ENCODE measurements around the gene PDE6C.
"Not testable (repeated sequence)": the region's sequence is repeated elsewhere in the genome, so short reads cannot be mapped to it uniquely, and the experiment has no call there.

PDE6C gene

DNA sequence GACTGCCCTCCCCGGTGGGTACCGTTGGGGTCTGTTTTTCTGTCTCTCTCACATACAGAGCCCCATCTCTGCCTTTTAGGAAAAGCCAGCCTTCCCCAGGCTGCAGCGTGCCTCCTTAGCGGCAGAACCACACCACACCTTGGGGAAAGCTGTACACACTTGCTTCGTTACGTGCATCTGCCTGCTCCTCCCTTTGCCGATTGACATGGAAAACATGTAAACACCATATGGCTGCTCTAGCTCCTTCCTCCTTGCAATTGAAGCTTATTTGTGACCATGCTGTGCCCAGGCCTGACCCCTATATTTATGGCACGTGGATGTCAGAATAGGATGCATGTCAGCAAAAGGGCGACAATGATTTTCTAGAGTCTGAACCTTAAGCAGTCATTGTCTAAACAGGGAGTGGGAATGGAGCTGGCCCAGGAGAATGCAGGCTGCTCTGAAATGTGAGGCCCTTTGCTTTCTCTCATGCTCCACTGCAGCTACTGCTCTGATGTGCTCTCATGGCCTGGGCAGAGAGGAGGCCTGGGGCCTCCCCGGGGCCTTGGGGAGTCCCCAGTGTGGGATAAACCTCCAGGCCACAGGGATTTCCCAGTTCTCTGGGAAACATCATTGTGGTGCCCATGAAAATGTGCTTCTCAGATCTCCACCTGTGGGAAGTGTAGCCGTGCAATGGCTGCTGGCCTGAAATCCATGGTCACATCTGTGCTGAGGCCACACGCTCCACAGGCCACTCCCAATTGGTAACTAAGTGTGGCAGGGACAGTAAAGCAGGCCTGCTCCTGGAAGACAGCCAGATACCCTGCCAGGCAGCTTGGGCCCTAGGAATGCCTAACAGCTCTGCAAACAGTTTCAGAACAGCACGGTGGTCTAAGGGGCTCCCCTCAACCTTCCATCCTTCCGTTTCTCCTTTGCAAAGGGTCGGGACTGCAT lies 18.6 kb downstream of the PDE6C start:
- DNase-seq (ENCODE audit: low read depth): no peak

DNA sequence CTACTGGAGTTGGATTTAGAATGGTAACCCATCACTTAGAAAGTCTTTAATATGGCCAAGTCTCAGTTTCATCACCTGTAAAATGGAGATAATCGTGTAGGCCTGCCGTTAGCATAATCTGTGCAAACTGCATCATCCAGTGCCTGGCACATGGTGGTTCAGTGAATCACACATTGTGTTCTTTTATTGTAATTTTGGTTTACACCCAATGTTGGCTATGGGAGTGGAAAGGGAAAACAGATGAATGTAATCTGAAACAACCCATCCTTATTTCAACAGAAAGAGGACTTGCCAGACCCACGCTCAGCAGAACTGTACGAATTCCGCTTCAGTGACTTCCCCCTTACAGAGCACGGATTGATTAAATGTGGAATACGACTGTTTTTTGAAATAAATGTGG lies 27.5 kb downstream of the PDE6C start:
- no peak for DNase-seq (ENCODE audit: low read depth)

DNA sequence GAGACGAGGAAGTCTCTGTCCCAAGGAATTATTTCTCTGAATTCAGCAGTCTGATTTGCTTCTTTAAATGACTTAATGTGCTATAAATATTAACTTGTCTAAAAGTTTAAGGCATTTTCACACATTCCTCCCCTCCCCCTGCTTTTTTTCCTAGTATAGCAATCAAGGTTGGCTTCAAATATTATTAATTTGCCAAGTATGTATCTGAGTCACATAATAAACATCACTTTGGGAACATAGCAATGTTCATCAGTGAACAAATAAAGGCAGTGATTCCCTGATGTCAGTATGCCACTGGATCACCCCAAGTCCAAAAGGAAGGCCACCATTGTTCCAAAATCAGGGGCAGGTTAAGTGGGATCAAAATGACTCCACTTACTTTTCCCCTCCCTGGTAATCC lies 40.5 kb downstream of the PDE6C start:
- DNase-seq (ENCODE audit: low read depth): no peak

DNA sequence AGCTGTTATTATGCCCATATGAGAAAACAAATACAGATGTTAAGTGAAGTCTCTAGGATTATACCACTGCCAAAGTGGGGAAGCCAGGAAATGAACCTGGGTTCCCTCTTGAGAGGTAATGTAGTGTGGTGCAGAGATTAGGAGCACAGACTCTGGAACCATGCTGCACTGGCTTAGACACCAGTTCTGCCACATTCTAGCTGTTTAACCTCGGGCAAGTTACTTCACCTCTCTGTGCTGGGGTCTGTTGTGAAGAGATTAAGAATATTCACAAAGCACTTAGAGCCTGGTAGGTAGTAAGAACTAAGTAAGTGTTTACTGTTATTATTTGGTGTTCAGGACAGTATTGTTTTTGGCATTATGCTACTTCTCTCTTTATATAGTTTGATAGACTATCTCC lies 41.9 kb downstream of the PDE6C start:
- no peak for DNase-seq (ENCODE audit: low read depth)

DNA sequence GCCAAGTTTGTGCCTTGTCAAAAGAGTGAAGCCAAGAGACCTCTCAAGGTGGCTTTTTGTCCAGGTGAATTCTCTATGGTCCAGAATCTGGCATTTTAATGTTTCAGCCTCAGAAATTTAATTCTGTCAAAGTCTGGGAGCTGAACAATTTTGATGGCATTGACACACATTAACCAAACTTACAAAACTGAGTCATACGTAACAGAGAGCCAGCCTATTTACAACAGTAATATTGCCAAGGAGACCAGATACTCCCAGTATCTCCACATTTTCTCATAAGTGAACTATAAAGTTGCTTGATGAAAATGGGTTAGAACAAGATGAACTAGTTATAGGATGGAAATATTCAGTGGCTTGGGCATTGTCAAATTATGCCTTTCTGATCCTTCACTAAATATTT lies 43.8 kb downstream of the PDE6C start:
- DNase-seq (ENCODE audit: low read depth): no peak

DNA sequence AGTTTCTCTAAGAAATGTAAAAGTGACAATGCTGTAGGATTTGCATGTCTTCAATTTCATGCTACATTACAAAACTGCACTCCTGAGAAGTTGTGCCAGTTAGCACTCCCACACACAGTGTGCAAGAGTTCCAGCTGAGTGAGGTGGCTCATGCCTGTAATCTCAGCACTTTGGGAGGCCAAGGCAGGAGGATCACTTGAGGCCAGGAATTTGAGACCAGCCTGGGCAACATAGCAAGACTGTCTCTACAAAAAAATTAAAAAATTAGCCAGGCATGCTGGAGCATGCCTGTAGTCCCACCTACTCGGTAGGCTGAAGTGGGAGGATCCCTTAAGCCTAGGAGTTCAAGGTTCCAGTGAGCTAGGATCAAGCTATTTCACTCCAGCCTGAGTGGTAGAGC lies 45.4 kb downstream of the PDE6C start:
- no peak for DNase-seq (ENCODE audit: low read depth)

DNA sequence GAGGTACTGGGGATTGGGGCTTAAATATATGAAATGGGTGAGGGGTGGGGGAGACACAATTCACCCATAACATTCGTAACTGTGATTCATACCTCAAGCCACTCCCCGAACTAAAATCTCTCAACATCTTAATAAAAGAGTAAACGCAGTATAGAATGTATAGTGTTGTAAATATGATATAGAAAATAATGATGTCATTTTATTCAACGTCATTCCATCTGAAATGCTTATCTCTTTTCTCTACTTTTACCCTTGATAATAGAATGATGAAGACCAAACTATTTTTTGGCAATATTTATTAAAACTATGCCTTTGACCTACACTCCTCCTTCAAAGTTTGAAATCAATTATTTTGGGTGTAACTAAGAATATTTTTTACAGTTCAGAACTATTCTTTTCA lies 53.7 kb downstream of the PDE6C start:
- DNase-seq (ENCODE audit: low read depth): no peak

DNA sequence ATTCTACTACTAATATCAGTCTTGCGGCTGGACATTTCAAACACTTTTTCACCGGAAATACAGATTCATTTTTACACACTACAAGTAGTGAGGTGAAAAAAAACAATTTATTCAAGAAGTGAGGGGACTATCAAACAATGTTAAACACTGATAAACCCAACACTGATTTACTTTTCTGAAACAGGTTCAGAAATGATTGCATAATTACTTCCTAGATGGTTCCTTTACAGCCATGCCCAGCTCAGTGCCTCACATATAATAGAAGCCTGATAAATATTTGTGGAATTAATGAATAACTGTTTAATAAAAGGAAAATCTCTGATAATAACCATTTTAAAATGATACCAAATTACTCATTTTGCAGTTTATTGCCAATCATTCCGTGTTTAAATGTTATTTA lies 55.5 kb downstream of the PDE6C start:
- DNase-seq (ENCODE audit: low read depth): no peak

DNA sequence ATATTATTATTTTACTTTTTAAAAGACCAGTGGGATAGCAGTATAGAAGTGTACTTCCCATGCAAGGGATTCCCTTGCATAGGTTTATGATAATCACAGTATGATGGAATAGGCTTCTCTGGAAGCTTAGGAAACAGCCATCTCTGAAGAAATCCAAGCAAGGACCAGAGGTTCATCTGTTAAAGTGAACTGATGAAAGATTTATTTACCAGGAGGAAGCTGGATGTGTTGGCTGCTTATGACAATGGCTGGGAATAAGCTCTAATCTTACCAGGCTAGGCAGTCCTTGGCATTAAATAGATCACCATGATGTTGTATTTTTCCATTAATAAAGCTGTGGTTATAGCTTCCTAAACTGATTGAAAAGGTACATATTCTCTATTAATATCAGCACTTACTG lies 58.0 kb downstream of the PDE6C start:
- DNase-seq (ENCODE audit: low read depth): no peak

DNA sequence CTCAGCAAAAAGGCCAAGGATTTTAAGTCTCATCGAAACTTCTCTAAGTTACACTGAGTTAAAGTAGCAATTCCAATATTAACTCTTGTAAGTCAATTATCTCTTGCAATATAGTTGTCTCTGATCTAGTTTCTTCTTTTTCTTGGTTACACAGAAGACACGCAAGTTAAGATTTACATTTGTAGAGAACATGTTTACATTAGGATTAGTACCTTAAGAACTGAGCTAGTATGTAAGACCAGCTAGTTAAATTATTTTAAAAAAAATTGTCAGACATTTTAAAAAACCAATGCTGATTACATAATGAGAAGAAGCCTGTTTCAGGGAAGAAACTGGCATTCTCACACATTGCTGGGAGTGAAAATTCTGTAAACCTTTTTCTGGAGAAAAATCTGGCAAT lies 58.7 kb downstream of the PDE6C start:
- no peak for DNase-seq (ENCODE audit: low read depth)

DNA sequence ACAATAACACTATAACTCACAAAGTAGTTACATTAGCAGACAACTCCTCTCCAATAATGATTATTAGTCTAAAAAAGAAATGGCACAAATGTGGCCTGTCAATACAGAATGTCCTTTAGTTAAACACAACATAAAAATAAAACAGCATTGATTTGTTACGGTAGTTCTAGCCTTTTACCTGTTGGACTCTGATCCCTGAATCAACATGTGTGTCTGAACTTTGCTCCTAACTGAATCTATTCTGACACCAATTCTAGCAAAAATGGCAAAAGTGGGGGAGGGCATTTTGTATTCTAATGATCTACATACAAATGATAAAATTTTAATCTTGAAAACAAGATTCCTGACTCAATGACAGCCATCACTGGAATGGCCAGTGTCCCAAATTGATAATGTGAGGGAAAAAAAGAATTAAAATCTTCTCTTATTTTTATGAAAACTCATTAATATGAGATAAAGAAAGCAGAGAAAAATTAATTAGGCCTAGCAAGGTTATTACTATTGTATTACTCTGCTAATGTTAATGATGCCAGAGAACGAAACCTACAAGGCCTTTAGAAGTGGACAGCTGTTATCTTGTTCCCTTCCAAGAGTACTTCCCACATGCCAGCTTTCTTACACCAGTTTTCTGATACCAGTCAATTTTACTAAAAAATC lies 59.8 kb downstream of the PDE6C start:
- no peak for DNase-seq (ENCODE audit: low read depth)

DNA sequence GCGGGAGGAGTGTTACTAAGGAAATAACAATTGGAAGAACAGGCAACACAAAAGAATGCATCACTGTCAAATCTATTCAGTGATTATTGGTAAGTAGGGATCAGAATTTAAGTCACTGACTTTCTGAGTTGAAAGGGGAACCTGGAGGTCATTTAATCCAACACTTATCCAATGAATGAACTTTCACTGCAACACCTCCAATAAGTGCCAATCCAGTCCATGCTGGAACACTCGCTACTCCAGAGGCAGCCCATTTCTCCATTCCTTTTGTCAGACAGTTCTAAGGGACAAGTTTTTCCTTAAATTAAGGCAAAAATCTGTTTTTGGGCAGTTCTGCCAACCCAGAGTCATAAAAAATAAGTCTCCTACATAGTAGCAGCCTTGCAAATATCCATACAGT lies 60.6 kb downstream of the PDE6C start:
- no peak for DNase-seq (ENCODE audit: low read depth)

DNA sequence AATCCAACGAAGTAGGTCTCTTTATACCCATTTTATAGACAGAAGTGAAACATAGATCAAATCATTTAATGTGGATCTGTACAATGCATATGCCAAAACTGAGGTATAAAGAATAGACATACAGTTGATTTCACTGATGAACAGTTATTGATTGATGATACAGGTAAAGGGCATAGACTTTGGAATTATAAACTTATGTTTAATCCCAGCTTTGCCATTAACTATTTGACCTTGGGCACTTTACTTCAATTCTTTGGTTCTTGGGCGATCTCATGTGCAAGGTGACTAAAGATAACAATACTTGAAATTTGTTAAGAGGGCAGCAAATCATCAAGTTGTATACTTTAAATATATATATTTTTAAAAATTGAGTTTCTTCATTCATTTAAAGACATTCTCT lies 61.5 kb downstream of the PDE6C start:
- no peak for DNase-seq (ENCODE audit: low read depth)

DNA sequence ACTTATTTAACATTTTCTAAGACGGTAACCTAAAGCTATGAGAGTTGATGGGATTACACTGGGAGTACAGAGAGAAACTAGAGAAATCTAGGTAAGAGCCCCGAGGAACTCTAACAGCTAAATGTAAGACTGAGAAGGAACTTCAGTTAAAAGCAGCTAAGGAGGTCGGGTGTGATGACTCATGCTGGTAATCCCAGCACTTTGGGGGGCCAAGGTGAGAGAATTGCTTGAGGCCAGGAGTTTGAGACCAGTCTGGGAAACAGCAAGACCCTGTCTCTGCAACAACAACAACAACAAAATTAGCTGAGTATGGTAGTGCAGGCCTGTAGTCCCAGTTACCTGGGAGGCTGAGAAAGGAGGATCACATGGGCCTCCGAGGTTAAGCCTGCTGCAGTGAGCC lies 66.0 kb downstream of the PDE6C start:
- DNase-seq (ENCODE audit: low read depth): no peak

DNA sequence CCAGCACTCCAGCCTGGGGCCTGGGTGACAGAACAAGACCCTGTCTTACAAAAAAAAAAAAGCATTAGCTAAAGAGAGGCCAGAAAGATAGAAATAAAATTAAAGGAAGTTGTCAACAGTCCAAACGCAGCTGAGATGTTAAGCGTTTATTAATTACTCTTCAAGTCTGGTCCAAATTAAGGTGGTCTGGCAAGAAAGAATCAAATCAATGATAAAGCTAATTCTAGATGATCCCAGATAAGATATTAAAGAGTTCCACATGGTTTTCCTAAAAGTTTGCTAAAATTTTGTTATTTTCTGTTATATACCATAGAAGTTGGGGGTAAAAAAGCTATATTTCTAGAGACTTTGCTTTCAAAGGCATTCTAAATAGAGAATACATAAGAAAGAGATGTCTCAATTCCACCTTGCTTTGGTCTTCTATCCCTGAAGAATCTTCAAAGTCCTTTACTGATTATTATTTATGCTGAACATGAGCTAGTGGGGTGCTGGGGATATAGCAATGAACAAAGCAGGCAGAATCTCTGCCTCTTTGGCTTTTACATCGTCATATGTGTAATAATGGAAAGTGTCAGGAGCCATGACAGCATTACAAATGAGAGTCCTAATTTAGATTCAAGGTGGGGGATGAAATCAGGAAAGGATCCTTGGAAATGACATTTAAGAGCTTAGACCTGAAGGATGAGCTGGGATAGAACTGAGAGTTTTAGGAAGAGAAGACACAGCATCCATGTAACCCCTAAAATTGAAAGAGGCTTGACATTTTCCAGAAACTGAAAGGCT lies 66.7 kb downstream of the PDE6C start:
- no peak for DNase-seq (ENCODE audit: low read depth)

DNA sequence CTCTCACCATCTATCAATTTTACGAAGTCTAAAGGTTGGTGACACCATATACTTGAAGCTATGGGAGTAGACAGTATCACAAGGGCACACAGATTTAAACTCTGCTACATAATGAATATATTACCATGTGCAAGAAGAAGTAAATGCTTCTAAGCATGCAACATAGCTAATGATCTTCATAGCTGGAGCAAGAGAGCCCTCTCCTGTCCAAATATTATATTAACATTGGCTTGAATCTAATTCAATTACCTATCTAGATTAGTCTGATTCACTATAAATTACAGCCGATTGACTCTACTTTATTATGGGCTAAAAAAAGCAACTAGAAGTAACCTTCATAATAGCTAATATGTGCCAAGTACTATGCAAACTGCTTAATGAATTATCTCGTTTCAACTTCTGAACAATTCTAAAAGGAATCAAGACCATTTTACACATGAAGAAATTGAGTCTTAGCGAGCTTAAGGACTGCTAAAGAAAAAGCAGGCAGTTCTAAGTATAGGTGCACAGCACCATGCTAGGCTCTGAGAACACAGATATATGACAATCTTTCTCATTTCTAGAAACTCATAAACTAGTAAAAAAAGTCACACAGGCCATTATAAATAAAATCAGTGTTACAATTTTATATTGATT lies 68.2 kb downstream of the PDE6C start:
- DNase-seq (ENCODE audit: low read depth): no peak

DNA sequence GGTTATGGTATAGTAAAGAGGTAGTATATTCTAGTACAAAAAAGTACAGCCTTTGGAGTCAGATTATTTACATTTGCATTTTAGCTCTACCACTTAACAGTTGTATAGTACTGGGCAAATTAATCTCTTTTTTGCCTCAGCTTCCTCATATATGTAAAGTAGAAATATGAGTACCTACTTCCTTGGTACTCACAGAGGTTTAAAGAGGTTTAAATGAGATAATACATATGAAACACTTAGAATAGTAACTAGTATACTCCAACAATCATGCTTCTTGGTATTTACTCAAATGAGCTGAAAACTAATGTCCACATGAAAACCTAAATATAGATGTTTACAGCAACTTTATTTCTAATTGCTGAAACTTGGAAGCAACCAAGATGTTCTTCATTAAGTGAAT lies 75.4 kb downstream of the PDE6C start:
- no peak for DNase-seq (ENCODE audit: low read depth)

DNA sequence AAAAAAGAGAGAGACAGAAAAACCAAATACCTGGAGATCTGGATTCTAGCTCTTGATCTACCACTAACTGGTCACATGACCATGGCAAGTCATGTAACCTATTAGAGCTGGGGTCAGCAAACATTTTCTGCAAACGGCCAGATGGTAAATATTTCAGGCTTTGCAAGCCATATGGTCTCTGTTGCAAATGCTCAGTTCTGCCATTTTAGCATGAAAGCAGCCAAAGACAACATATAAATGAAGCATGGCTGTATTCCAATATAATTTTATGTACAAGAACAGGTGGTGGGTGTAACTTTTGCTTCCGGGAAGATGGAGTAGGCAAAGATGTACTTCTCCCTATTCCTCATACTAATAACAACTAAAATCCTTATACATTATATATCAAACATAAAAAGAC lies 83.4 kb downstream of the PDE6C start:
- DNase-seq (ENCODE audit: low read depth): no peak

DNA sequence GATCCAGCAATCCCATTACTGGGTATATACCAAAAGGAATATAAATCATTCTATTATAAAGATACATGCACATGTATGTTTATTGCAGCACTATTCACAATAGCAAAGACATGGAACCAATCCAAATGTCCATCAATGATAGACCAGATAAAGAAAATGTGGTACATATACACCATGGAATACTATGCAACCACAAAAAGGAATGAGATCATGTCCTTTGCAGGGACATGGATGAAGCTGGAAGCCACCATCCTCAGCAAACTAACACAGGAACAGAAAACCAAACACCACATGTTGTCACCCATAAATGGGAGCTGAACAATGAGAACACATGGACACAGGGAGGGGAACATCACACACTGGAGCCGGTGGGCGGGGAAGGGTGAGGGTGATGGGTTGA lies 84.2 kb downstream of the PDE6C start:
- not testable (repeated sequence) for DNase-seq (ENCODE audit: low read depth)

DNA sequence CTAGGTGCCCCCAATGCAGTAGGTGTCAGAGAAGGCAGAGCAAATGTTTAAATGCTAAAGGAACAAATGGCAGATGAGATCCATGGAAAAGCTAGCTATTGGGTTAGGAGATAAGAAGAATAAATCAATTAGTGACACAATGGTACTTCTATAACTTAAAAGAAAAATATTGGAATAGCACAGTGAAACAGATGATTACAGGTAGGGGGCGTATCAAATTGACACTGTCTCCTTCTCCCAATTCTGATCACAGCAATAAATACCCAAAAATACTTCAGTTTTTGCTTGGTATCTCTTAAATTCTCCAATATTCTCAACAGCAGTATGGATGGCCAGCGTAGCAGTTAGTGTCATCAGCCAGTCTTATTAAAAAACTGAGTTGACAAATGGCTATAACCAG lies 84.9 kb downstream of the PDE6C start:
- no peak for DNase-seq (ENCODE audit: low read depth)

DNA sequence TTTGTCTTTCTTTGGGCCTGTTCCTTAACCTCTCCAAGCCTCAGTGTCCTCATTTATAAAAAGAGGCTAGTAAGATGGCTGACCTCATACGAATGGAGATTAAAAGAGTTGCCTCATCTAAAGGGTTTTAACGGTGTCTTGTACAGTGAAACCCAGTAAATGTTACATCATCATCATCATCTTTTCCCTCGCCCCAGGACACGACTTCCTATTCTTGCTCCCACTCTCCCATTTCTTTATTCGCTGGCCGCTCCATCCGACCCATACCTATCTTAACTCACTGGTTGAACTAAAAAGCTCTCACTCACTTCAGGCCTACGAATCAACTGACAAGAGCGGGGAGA lies 89.5 kb downstream of the PDE6C start:
- no peak for DNase-seq (ENCODE audit: low read depth)

DNA sequence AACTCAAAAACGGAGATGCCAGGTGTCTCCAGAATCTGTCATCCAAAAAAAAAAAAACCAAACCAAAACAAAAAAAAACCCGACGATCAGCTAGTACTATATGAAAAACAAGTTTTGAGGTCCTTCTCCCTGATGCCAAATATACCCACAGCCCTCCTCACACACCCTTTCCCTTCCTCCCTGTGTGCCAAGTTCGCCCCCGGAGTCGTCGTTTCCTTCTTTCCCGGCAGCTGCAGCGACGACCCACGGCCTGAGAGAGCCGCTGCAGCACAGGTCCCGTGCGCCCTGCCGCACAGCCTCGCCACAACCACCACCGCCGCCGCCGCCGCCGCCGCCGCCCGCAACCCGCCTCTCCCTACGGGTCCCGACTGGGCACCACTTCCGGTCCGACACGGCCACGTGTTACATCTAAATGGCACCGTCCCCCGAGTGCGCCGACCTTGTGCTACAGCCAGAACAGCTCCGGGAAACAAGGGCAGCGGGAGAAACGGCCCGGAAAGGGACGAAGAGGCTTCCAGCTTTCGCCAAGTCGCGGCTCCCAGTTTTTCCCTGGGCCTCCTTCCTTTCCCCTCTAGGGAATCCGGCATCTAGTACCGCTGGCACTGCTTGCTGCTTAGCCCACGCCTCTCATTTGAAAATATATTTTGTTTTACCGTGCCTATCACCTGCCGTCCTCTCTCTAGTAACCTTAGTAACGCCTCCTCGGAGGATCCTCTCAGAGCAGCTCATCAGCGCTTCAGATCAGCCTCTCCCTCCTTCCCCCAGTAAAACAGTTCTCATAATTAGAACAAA lies 90.1 kb downstream of the PDE6C start, which contains the start of gene FRA10AC1:
FRA10AC1 (minus strand) TSS at position 383 of the 792 bp plus-strand sequence. CDS start 2,486 bp downstream, outside the sequence.
- peak; percentile 85 for DNase-seq (ENCODE audit: low read depth)

Data from activated T-cell treated with anti-CD3 and anti-CD28 coated beads for 1 hour (primary cell).